ENCODE measurements around the gene INCENP.

Gene INCENP

DNA sequence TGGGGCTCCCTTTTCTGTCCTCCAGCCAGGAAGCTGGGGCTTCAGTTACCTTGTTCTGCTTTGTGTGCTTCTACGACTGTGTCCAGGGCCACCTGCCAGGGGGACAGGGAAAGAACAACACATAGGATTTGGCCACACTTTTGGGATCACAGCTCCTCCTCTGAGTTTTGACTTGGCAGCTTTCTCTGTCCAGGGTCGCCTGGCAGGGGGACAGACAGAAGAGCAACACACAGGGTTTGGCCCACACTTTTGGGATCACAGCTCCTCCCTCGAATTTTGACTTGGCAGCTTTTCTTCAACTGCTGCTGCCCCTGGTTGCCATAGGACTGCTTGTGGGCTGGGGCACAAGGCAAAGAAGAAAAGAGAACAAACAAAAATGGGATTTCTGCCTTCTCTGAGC, 19.1 kb downstream of the INCENP start:
- DNase-seq = no peak

DNA sequence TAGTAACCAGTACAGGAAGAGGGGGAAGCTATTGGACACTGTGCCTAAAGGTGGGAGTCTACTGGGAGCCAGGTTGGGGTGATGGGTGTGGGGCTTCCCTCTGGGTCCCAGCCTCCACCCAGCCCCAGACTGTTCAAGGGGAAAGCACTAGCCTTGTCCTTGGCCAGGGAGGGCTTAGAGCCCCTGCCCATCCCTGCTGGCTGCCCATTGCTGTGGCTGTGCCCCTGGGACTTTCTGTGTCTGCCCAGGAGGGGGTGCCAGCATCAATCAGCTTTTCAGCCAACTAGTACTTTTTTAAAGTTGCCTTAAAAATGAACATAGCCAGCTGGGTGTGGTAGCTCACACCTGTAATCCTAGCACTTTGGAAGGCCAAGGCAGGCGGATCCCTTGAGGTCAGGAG, 19.9 kb downstream of the INCENP start:
- DNase-seq = no peak

DNA sequence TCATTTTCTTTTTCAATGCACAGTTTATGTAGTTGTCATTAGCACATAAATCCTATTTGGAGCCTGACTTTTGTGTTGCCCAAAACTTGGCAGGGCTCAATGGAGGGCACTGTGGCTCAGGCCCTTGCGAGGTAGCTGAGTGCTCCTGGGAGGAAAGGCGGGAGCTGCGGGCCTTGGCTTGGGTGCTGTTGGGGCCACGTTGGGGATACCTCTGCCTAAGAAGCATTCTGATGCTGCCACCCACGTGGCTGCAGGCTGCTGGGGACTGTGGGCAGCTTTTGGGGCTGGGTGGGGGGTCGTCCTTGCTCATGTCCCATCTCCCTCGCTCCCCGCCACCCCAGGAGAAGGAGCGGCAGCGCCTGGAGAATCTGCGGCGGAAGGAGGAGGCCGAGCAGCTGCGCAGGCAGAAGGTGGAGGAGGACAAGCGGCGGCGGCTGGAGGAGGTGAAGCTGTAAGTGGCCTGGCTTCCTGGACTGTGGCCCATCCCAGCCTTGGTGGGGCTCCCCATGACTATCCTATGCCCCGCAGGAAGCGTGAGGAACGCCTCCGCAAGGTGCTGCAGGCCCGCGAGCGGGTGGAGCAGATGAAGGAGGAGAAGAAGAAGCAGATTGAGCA, 20.9 kb downstream of the INCENP start:
- DNase-seq = no peak

DNA sequence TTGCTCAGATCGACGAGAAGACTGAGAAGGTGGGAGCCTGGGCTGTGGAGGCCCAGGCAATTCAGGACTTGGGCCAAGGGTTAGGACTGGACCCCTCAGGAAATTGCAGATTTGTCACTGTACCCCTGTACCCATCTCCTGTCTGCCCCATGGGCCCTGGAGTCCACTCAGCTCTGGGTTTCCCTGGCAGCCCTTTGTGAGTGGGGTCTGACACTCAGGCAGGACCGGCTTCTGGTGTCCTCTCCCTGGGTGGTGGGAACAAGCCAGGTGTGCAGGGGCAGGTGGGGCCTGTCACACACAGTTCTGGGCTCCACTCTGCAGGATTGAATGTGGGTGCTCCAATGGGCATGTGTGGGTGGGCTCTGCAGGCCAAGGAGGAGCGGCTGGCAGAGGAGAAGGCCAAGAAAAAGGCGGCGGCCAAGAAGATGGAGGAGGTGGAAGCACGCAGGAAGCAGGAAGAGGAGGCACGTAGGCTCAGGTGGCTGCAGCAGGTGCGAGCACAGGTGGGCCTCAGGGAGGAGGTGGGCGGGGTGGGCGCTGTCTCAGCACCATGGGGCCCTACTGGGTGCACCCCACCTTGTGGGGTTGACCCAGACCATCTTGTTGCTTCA, 21.6 kb downstream of the INCENP start:
- DNase-seq = no peak

DNA sequence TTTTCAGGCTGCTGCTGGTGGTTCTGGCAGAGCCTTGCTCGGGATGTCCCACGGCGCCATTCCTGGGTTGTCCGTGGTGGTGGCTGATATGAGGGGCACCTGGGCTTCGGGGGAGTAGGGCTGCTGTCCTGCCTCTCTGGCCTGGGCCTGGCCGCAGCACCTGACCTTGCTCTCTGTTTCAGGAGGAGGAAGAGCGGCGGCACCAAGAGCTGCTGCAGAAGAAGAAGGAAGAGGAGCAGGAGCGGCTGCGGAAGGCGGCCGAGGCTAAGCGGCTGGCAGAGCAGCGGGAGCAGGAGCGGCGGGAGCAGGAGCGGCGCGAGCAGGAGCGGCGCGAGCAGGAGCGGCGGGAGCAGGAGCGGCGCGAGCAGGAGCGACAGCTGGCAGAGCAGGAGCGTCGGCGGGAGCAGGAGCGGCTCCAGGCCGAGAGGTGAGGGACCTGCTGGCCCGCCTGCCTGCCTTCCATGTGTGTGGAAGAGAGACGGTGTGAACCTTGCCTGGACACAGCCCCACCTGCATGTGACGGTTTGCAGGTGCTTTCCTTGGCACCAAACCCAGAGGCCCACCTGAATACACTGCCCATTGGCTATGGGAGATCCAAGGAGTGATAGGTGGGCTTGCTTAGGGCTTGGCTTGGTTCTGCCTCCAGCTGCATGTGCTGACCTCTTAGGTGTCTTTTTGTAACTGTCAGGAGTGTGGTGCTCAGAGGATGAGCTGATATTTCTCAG, 22.8 kb downstream of the INCENP start:
- DNase-seq = no peak

DNA sequence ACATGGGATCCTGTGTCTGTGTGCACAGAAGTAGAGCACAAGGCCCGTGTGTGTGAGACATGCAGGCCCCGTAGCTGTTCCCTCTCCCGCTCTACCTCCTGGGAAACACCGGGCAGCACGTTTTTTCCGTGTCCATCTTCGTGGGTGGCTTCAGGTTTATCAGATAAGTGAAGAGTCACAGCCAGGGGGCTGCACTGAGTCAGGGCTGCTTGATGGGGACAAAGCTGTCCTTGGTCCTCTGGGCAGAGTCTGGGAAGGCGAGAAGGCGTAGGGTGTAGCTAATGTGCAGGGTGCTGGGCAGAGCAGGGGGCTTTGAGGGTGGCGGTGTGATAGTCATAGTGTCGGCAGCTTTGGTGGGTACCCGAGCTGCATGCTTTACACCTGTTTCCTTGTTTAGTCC, 23.7 kb downstream of the INCENP start:
- no peak for DNase-seq

DNA sequence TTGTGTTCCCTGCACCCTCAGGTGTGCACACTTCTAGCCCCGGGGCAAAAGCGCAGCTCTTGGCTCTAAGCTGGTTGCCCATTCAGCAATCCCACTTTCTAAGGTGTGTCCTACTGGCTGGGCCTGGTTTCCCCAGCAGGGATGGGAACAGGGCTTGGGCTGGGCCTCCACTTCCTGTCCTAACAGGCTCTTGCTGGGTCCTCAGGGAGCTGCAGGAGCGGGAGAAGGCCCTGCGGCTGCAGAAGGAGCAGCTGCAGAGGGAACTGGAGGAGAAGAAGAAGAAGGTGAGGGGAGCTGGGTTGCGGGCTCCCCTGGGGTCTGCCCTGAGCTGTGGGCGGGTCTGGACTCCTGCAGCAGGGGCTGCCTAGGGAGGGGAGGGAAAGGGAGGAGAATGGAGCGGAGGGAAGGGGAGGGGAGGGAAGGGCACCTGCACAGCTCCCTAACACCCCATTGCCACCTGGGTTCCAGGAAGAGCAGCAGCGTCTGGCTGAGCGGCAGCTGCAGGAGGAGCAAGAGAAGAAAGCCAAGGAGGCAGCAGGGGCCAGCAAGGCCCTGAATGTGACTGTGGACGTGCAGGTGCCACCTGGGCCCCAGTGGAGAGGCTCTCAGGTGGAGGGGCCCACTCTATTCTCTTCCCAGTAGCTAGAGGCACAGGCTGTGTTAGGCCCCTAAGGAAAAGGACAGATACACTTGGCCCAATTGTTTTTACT, 24.6 kb downstream of the INCENP start:
- no peak for DNase-seq

DNA sequence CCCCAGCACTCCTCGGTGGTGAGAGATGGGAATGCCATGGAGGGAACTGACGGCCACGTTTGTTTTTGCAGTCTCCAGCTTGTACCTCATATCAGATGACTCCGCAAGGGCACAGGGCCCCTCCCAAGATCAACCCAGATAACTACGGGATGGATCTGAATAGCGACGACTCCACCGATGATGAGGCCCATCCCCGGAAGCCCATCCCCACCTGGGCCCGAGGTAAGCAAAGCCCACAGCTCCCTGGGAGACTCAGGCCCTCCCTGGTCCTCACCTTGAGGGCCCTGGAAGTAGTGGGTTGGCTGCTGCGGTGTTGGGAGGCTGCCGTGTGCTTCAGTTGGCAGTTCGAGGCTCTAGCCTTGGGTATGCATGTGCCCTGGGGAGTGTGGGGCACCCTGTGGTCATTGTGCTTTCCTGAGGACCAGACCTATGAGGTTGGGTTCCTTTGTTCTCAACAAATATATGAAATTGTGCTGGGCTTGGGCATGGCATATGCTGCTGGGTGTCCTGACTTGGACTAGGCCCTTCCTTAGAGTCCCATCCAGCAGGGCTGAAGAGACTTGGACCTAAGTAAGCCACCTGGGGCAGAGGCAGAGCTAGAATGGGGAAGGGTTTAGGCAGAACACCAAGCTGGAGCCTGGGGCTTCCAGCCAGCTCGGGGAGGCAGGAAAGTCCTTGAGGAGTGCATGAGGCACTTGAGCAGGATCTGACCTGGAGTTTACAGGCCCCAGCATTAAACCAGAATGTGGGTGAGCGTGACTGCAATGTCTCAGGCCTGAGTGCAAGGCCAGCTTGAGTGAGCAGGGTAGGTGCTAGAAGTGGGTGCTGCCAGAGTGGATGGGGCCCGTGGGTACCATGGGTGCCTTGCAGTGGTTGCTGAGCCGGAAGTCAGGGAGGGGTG, 26.4 kb downstream of the INCENP start:
- no peak for DNase-seq

DNA sequence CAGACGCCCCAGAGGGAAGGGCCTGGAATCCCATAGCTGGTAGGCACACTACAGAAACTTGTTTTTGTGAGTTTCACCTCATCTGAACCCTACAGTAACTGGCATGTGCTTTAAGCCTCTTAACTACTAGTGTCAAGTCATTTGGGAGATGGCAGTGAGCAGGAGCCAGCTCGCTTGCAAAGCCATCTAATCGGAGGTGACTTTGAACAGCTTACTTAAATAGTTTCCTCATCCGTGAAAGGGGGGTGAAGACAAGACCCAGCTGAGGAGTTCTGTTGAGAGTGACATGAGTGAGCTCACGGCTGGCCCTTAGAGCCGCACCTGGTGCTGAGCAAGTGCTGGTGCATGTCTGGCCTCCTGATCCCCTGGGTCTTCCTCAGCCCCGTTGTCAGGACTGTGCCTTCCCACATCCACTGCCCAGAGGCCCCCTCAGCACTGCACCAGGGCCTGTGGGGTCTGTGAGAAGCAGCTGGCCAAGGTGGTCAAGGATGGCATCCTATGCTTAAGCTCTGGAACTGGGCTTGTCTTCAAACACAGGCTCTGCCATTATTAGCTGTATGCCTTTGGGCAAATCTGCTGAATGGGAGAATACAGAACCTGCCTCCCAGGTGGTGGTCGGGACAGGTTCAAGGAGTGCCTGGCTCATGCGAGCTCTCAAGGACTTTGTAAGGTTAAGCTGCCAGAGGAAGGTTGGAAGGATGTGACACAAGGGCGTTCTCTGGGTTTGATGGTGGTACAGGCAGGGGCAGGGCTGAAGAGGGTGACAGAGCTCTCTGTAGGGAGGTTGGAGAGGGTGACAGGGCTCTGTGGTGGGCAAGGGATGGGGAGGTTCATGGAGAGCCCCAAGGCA, 27.3 kb downstream of the INCENP start:
- DNase-seq = no peak

DNA sequence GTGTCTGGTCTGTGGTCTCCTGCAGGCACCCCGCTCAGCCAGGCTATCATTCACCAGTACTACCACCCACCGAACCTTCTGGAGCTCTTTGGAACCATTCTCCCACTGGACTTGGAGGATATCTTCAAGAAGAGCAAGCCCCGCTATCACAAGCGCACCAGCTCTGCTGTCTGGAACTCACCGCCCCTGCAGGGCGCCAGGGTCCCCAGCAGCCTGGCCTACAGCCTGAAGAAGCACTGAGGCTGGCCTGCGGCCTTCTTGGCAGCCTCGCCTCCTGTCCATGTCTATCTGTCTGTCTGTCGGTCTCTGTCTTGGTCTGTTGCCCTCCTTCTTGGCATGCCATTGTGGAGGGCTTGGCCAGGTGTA, 27.9 kb downstream of the INCENP start:
- DNase-seq = no peak

DNA sequence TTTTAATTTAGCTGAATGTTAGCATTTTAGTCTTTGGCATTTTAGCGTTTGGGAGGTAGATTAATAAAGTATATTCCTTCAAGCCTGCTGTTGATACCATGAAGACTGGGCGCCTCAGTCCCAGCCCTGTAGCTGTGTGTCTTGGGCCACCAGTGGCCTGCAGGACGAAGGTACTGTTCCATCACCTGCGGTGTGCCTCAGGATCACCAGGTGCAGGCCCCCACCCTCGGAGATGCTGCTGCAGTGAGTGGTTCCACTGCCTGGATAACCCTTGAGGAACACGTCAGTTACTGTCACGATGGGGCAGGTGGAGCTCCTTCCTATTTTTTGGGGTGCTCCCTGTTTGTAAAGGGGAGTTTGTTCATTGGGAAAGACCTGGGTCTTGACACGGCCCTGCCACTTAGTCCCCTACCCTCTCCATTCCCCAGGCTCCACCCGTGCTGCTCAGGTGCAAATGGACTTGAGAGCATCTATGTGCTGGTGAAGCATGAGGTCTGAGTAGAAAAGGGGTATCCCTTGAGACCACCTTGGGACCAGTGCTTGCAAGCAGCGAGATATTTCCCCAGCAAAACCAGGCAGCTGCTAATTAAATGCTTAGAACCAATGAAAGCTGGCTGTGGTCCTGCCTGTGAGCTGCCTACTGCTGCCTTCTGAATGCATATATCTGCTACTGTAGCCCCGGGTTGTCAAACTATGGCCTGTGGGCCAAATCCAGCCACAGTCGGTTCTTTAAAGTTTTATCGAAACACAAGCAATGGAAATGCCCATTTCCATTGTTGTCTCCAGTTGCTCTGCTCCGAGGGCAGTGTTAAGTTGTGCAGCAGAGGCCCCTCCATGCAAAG, 28.7 kb downstream of the INCENP start:
- DNase-seq = no peak

DNA sequence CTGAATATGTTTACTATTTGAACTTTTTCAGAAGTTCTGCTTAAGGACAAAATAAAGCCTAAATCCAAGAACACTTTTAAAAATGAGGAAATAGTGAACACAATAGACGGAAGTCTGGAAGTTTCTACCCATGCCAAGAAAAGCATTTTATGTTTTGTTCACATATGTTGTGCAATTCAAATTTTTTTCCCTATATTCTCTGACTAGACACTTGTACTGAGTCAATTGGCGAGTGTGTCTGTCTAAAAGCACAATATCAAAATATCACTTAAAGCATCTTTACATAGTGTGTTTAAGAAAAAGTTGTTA, 29.2 kb downstream of the INCENP start:
- DNase-seq = no peak

DNA sequence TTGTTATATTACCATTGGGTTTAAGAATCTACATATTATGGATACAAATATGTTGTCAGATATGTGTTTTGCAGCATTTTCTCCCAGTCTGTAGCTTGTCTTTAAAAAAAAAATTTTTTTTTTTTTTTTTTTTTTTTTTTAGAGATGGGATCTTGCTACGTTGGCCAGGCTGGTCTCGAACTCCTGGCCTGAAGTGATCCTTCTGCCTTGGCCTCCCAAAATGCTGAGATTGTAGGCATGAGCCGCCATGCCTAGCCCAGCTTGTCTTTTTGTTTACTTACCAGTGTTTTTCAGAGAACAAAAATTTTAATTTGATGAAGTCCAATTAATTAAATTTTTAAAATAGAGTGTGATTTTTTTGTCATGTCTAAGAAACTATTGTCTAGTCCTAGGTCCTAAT, 29.8 kb downstream of the INCENP start:
- no peak for DNase-seq

DNA sequence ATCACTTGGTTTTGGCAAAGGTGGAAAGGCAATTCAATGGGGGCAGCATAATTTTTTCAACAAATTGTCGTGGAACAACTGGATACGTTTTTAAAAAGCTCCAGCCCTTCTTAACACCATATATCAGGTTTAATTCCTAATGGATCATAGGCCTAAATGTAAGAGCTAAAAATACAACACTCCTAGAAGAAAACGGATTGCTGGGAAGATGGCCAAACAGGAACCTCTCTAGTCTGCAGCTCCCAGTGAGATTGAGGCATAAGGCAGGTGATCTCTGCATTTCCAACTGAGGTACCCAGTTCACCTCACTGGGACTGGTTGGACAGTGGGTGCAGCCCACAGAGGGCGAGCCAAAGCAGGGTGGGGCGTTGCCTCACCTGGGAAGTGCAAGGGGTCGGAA, 33.8 kb downstream of the INCENP start:
- DNase-seq = no peak

DNA sequence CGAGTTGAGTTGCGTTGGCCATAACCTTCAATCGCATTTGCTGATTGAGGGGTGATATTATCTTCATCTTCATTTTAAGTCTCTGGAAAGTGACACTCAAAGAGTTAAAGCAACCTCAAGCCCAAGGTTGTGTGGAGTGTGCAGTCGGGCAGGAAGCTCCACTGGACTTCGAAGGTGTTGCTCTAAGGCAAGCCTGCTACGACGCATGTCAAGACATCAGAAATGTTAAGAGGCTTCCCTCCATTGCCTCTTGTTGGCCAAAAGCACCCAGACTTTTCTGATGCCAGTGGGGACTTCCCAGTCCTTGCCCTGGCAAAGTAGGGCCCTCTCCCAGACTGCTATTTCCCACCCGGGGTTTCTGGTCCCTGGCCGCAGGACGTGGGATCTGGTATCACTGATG, 42.6 kb downstream of the INCENP start:
- DNase-seq = no peak

DNA sequence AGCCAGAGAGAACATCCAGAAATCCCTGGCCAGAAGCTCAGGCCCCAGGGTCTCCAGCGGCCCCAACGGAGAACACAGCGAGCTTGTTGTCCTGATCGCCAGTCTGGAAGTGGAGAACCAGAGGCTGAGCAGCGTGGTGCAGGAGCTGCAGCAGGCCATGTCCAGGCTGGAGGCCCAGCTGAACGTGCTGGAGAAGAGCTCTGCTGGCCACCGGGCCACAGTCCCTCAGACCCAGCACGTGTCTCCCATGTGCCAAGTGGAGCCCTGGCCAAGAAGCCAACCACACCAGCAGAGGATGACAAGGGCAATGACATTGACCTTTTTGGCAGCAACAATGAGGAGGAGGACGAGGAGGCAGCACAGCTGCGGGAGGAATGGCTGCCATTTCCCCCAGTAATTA, 45.6 kb downstream of the INCENP start:
- DNase-seq = no peak

DNA sequence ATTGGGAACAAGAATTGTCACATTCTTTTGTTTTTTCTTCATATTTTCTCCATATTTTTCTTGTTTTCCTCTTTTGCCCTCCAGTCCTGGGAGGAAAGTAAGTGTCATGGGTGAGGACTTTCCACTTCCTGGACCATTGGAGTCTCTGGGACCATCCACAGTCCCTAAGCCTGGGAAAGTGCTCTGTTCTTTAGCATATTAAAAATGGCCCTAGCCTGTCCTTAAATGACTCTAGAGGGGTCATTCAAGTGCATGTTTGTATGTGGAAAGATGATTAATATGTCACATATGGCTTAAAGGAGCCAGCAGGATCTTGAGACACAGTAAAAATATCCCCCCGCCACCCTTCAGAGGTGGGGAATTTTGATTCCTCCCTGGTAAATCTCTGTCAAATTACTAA, 46.1 kb downstream of the INCENP start:
- DNase-seq = no peak

DNA sequence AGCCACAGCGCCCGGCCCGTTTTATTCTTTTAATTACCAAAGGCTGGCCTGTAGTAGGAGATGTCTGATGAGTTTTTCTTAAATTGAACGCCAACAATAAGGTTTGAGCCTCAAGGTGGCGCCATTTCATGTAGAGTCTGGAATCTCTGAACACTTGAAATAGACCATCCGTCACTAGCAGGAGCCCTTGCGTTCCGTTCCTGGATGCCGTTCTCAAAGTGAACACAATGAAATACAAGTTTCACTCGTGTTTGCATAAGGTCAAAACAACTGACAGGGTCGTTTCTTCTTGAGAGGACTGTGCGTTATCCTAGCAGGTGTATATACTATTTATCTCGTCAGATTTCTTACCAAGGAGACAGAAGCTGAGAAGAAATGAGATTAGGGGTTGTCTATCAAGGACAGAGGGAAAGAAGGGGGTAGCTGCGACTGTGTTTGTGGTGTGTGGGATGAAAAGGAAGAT, 47.5 kb downstream of the INCENP start:
- DNase-seq = peak; percentile 22 to 55 (median 44)

DNA sequence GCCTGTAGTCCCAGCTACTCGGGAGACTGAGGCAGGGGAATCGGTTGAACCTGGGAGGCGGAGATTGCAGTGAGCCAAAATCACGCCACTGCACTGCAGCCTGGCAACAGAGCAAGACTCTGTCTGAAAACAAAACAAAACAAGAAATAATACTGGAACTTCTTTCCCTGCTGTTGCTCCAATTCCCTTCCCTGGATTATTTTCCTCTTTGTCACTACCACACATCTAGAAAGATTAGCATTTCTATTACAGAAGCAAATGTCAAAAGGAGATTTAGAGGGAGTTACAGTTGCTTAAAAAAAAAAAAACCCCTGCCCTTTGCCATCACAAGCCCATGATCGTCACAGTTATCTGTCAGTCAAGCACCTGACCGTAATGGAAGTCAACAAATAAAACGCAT, 48.5 kb downstream of the INCENP start:
- no peak for DNase-seq

DNA sequence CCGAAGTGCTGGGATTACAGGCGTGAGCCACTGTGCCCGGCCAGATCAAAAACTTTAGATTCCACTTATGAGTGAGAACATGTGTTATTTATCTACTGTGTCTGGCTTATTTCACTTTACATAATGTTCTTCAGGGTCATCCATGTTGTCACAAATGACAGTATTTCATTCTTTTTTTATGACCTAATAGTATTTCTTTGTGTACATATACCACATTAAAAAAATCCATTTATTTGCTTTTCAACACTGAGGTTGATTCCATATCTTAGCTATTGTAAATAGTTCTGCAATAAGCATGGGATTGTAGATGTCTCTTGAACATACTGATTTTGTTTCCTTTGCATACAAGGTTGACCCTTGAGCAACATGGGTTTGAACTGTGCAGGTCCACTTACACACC, 53.0 kb downstream of the INCENP start:
- DNase-seq = no peak

DNA sequence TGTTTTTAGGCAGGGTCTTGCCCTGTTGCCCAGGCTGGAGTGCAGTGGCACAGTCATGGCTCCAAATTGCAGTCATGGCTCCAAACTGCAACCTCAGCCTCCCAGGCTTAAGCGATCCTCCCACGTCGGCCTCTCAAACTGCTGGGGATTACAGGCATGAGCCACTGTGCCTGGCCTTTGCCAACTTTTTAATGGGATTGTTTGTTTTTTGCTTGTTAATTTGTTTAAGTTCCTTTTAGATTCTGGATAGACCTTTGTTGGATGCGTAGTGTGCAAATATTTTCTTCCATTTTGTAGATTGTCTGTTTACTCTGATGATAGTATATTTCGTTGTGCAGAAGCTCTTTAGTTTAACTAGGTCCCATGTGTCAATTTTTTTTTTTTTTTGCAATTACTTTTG, 56.2 kb downstream of the INCENP start:
- DNase-seq = no peak

Data from activated naive CD4-positive, alpha-beta T cell (primary cell).